PC-3 (cell line): ENCODE data around the gene IL17RB. TPM values are rescaled to one million over a fixed set of nuclear protein-coding genes. Genes with fewer than 3 reads are reported as not detected.

Experiments
- ATAC-seq: fragments of 200-7000 bp; cut with Tn5 transposase; 2 replicates; pipeline ENCODE4 v1.9.1; 2020; ENCODE audit warnings: mild to moderate bottlenecking, moderate library complexity
- BruUV-seq: library from RNA; stranded (reverse); fragments of 400-500 nt; replicated peaks from 2 replicates; lab custom pipeline; 2021; lab: Mats Ljungman, UMichigan
- CTCF ChIA-PET: fragments of 300-600 bp; sonication (Branson Sonifier 250); formaldehyde crosslinking; loops from one replicate; lab custom pipeline; 2022; ENCODE audit warnings: antibody characterized with exemption; lab: Charles Lee
- POLR2A ChIA-PET: fragments of 300-600 bp; sonication (Branson Sonifier 250); formaldehyde crosslinking; loops from one replicate; lab custom pipeline; 2022; ENCODE audit warnings: antibody characterized with exemption; ENCODE audit not compliant: unreplicated experiment; lab: Charles Lee
- DNase-seq: peaks from one replicate; pipeline ENCODE4 v3.0.0-alpha.2; 2015
- H2AFZ ChIP-seq: fragments of 300-600 bp; sonication (generic); 2 replicates; pipeline ENCODE4 v1.6.0; 2016; ENCODE audit warnings: antibody characterized with exemption, low read length
- H3F3A ChIP-seq: fragments of 300-600 bp; sonication (generic); one replicate; pipeline ENCODE4 v1.6.0; 2017; ENCODE audit warnings: antibody characterized with exemption, low read length, control low read depth, mild to moderate bottlenecking; ENCODE audit not compliant: unreplicated experiment
- H3K27ac ChIP-seq: fragments of 300-600 bp; sonication (generic); 2 replicates; pipeline ENCODE4 v1.5.1; 2016; ENCODE audit warnings: mild to moderate bottlenecking, low read length
- H3K27me3 ChIP-seq: fragments of 300-600 bp; sonication (generic); 2 replicates; pipeline ENCODE4 v1.6.1; 2016; ENCODE audit warnings: low read length, mixed read lengths
- H3K36me3 ChIP-seq: fragments of 300-600 bp; sonication (generic); 2 replicates; pipeline ENCODE4 v1.6.1; 2016; ENCODE audit warnings: low read depth, mixed run types, low read length, mixed read lengths
- H3K4me1 ChIP-seq: fragments of 300-600 bp; sonication (generic); 2 replicates; pipeline ENCODE4 v1.5.1; 2016; ENCODE audit warnings: low read length; ENCODE audit not compliant: insufficient read depth
- H3K4me2 ChIP-seq: fragments of 300-600 bp; sonication (generic); 2 replicates; pipeline ENCODE4 v1.6.0; 2016; ENCODE audit warnings: low read length
- H3K4me3 ChIP-seq: fragments of 300-600 bp; sonication (generic); 2 replicates; pipeline ENCODE4 v1.5.1; 2016; ENCODE audit warnings: mild to moderate bottlenecking, low read length, mixed read lengths
- H3K79me2 ChIP-seq: fragments of 300-600 bp; sonication (generic); 2 replicates; pipeline ENCODE4 v1.6.1; 2017; ENCODE audit warnings: low read length, mixed read lengths
- H3K9ac ChIP-seq: fragments of 300-600 bp; sonication (generic); 2 replicates; pipeline ENCODE4 v1.6.0; 2016; ENCODE audit warnings: mild to moderate bottlenecking, low read length
- H3K9me2 ChIP-seq: fragments of 300-600 bp; sonication (generic); replicated peaks from 2 replicates; pipeline ENCODE4 v1.6.1; 2016; ENCODE audit warnings: mixed run types, low read length, mixed read lengths
- H3K9me3 ChIP-seq: fragments of 300-600 bp; sonication (generic); 2 replicates; pipeline ENCODE4 v1.6.1; 2016; ENCODE audit warnings: low read length, mixed read lengths
- H4K20me1 ChIP-seq: fragments of 300-600 bp; sonication (generic); 2 replicates; pipeline ENCODE4 v1.6.1; 2016; ENCODE audit warnings: low read length, mixed read lengths
- CTCF ChIP-seq: fragments of 300-600 bp; sonication (generic); conservative IDR thresholded peaks from 2 replicates; pipeline ENCODE4 v1.5.1; 2017; ENCODE audit warnings: antibody characterized with exemption, low read depth, mild to moderate bottlenecking, low read length
- EZH2 ChIP-seq: fragments of 300-600 bp; sonication (generic); IDR thresholded peaks from one replicate; pipeline ENCODE4 v1.6.1; 2017; ENCODE audit warnings: antibody characterized with exemption, mild to moderate bottlenecking, low read length; ENCODE audit not compliant: unreplicated experiment
- EZH2phosphoT487 ChIP-seq: fragments of 300-600 bp; sonication (generic); IDR thresholded peaks from 2 replicates; pipeline ENCODE4 v1.6.1; 2018; ENCODE audit warnings: mild to moderate bottlenecking, antibody characterized with exemption, low read length, borderline replicate concordance
- intact Hi-C: fragments of 100-400 bp; cut with micrococcal nuclease; formaldehyde crosslinking; loops from 2 replicates; pipeline ENCODE4 v1.9.0; 2023
- total RNA-seq: library from RNA; depleted of rRNA; stranded (reverse); fragments of >200 nt; gene quantifications from 2 replicates; pipeline ENCODE4 v1.2.3, GENCODE V29; 2014; rRNA removed

IL17RB gene
- total RNA-seq, 1 experiment from 2014 or later = 2.3 TPM

GRCh38 chr3:53902711-53903110 lies 56.3 kb downstream of the IL17RB start:
- ChIA-PET CTCF (no interaction called here), POLR2A (no interaction called here)
- H3K27me3 ChIP-seq = peaks cover 41% of the 10 kb centered on the region
- H3K27ac ChIP-seq = no peak overlapping the region
- no peaks in the 10 kb centered on the region for H3F3A ChIP-seq
- DNase-seq (no peak), ATAC-seq (no peak)
- no peaks in the 10 kb centered on the region for H3K9me3 ChIP-seq
- H3K4me3 ChIP-seq = no peak overlapping the region
- no peak for TF ChIP-seq EZH2
- no peak for TF ChIP-seq CTCF
- no peak for TF ChIP-seq EZH2phosphoT487
- no peaks in the 10 kb centered on the region for H4K20me1 ChIP-seq
- no peaks in the 10 kb centered on the region for H3K79me2 ChIP-seq
- H3K4me2 ChIP-seq = no peak overlapping the region
- BruUV-seq = no TSS peak
- H3K9ac ChIP-seq = no peak overlapping the region
- H3K9me2 ChIP-seq = no peaks in the 10 kb centered on the region
- no peak overlapping the region for H2AFZ ChIP-seq
- no peaks in the 10 kb centered on the region for H3K4me1 ChIP-seq
- H3K36me3 ChIP-seq = no peaks in the 10 kb centered on the region
- intact Hi-C loops = no loop called here

- ChIA-PET POLR2A (no interaction called here), CTCF (no interaction called here)
- no peak overlapping the region for H3K9ac ChIP-seq
These were observed 67.0 kb downstream of the IL17RB start for GRCh38 chr3:53913401-53913800.

More at GRCh38 chr3:53913401-53913800, 67.0 kb downstream of the IL17RB start:
- ATAC-seq (no peak), DNase-seq (no peak)
- Histone ChIP-seq H3K9me3 (no peaks in the 10 kb centered on the region), H3F3A (no peaks in the 10 kb centered on the region), H3K4me3 (no peak overlapping the region), H3K27ac (no peak overlapping the region), H3K4me1 (no peaks in the 10 kb centered on the region), H3K36me3 (no peaks in the 10 kb centered on the region), H2AFZ (no peak overlapping the region), H3K4me2 (no peak overlapping the region), H4K20me1 (no peaks in the 10 kb centered on the region), H3K79me2 (no peaks in the 10 kb centered on the region), H3K9me2 (no peaks in the 10 kb centered on the region), H3K27me3 (peaks cover 54% of the 10 kb centered on the region)
- intact Hi-C loops = no loop called here
- TF ChIP-seq EZH2phosphoT487 = no peak
- TF ChIP-seq EZH2 = no peak
- TF ChIP-seq CTCF = no peak
- no TSS peak for BruUV-seq

Other genes with a start within 250 kb of the IL17RB start
- 3.2 and 5.1 TPM in 2 replicates for gene CHDH, start 149 bp upstream of the IL17RB start, total RNA-seq
- gene ACTR8, start 35.6 kb downstream of the IL17RB start, total RNA-seq = 22.3 and 47.5 TPM in 2 replicates
- 55.3 and 72.9 TPM in 2 replicates for gene SELENOK, start 45.3 kb downstream of the IL17RB start, total RNA-seq